ENCODE data around the gene LGALS7B. TPM values are rescaled to one million over a fixed set of nuclear protein-coding genes. Genes with fewer than 3 reads are reported as not detected.

LGALS7B gene
- total and polyA plus RNA-seq, 10 of the 15 experiments (the other 5 are each of a cell fraction or from before 2014, with no cell fraction given): not detected

DNA sequence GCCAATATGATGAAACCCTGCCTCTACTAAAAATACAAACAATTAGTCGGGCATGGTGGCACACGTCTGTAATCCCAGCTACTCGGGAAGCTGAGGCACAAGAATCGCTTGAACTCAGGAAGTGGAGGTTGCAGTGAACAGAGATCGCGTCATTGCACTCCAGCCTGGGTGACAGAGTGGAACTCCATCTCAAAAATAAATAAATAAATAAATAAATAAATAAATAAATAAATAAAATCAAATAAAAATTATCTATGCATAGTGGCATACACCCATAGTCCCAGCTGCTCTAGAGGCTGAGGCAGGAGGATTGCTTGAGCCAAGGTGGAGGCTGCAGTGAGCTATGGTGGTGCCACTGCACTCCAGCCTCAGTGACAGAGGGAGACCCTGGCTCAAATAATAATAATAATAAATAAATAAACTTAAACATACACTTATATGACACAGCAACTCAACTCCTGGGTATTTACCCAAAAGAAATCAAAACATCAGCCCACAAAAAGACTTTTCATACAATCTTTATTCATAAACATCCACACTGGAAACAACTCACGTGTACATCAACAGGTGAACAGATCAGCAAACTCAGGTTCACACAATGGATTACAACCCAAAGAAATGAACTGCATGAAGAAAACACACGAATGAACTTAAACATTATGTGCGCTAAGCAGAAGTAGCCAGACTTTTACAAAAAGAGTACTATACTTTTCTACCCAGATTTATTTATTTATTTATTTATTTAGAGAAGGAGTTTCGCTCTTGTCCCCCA, 22.5 kb upstream of the LGALS7B start (continued):
- TF ChIP-seq PRDM15 (CRISPR knock-in tag; IDR thresholded peaks at IDR 0.05) (no peak), TCF3 (IDR thresholded peaks at IDR 0.05; ENCODE audit: borderline replicate concordance, insufficient read depth, low read depth, low read length) (no peak), MEF2B (IDR thresholded peaks at IDR 0.05; ENCODE audit: partially characterized antibody, poor library complexity, severe bottlenecking) (no peak), SKIL (IDR thresholded peaks at IDR 0.05; ENCODE audit: low read depth, poor library complexity, severe bottlenecking) (no peak), SIX5 (IDR thresholded peaks at IDR 0.05; ENCODE audit: low read depth, low read length, severe bottlenecking) (no peak), KLF5 (IDR thresholded peaks at IDR 0.05; ENCODE audit: partially characterized antibody) (no peak), NBN (IDR thresholded peaks at IDR 0.05) (no peak), CEBPB (IDR thresholded peaks at IDR 0.05; ENCODE audit: borderline replicate concordance in 1 of 2, low read depth in 2 of 2, low read length in 2 of 2) (no peak), NR2C1 (IDR thresholded peaks at IDR 0.05) (no peak)
- TF ChIP-seq, protein P1, sequence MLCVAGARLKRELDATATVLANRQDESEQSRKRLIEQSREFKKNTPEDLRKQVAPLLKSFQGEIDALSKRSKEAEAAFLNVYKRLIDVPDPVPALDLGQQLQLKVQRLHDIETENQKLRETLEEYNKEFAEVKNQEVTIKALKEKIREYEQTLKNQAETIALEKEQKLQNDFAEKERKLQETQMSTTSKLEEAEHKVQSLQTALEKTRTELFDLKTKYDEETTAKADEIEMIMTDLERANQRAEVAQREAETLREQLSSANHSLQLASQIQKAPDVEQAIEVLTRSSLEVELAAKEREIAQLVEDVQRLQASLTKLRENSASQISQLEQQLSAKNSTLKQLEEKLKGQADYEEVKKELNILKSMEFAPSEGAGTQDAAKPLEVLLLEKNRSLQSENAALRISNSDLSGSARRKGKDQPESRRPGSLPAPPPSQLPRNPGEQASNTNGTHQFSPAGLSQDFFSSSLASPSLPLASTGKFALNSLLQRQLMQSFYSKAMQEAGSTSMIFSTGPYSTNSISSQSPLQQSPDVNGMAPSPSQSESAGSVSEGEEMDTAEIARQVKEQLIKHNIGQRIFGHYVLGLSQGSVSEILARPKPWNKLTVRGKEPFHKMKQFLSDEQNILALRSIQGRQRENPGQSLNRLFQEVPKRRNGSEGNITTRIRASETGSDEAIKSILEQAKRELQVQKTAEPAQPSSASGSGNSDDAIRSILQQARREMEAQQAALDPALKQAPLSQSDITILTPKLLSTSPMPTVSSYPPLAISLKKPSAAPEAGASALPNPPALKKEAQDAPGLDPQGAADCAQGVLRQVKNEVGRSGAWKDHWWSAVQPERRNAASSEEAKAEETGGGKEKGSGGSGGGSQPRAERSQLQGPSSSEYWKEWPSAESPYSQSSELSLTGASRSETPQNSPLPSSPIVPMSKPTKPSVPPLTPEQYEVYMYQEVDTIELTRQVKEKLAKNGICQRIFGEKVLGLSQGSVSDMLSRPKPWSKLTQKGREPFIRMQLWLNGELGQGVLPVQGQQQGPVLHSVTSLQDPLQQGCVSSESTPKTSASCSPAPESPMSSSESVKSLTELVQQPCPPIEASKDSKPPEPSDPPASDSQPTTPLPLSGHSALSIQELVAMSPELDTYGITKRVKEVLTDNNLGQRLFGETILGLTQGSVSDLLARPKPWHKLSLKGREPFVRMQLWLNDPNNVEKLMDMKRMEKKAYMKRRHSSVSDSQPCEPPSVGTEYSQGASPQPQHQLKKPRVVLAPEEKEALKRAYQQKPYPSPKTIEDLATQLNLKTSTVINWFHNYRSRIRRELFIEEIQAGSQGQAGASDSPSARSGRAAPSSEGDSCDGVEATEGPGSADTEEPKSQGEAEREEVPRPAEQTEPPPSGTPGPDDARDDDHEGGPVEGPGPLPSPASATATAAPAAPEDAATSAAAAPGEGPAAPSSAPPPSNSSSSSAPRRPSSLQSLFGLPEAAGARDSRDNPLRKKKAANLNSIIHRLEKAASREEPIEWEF (IDR thresholded peaks at IDR 0.05; ENCODE audit: insufficient replicate concordance, low read depth, low read length): no peak
- TF ChIP-seq, protein P2, sequence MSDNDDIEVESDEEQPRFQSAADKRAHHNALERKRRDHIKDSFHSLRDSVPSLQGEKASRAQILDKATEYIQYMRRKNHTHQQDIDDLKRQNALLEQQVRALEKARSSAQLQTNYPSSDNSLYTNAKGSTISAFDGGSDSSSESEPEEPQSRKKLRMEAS (IDR thresholded peaks at IDR 0.05; ENCODE audit: low read depth, low read length): no peak

Measured in GM12878 (cell line).